ENCODE data around the gene UCHL3.

DNA sequence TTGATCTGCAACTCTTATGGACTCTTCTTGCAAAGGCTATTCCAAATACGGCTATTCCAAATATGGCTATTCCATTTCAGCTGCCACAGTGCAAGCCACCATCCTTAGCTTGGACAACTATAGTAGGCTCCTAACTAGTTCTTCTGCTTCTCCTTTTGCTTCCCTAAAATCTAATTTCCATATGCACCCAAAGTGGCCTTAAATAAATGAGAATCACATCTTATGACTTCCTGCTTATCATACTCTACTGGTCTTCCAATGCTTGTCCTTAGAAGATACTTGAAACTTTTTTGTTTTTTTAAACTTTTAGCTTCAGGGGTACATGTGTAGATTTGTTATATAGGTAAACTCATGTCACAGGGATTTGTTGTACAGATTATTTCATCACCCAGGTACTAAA lies 4.9 kb downstream of the UCHL3 start:
- TF ChIP-seq, protein P1, sequence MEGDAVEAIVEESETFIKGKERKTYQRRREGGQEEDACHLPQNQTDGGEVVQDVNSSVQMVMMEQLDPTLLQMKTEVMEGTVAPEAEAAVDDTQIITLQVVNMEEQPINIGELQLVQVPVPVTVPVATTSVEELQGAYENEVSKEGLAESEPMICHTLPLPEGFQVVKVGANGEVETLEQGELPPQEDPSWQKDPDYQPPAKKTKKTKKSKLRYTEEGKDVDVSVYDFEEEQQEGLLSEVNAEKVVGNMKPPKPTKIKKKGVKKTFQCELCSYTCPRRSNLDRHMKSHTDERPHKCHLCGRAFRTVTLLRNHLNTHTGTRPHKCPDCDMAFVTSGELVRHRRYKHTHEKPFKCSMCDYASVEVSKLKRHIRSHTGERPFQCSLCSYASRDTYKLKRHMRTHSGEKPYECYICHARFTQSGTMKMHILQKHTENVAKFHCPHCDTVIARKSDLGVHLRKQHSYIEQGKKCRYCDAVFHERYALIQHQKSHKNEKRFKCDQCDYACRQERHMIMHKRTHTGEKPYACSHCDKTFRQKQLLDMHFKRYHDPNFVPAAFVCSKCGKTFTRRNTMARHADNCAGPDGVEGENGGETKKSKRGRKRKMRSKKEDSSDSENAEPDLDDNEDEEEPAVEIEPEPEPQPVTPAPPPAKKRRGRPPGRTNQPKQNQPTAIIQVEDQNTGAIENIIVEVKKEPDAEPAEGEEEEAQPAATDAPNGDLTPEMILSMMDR (IDR thresholded peaks at IDR 0.05) = no peak
- TF ChIP-seq POLR2A (IDR thresholded peaks at IDR 0.05) (no peak), POLR2AphosphoS5 (IDR thresholded peaks at IDR 0.05) (no peak)

All from prostate gland (tissue), 2 donors.